Duodenal mucosa (tissue), 2 donors: ENCODE measurements around the gene PHKA2.

Experiments used
- H3K27ac ChIP-seq: one replicate; pipeline ENCODE4 v1.7.0; 2013; ENCODE audit warnings: low read depth, low read length
- H3K27me3 ChIP-seq, 2 donors: one replicate each; pipeline ENCODE4 v1.7.0; 2013; ENCODE audit warnings: low read length in 2 of 2, control low read depth in 1 of 2; ENCODE audit not compliant: insufficient read depth in 2 of 2, control insufficient read depth in 1 of 2
- H3K36me3 ChIP-seq, 2 donors: one replicate each; pipeline ENCODE4 v1.7.0; 2013; ENCODE audit warnings: low read length in 2 of 2, control low read depth in 1 of 2; ENCODE audit not compliant: insufficient read depth in 2 of 2, control insufficient read depth in 1 of 2
- H3K4me1 ChIP-seq, 2 donors: one replicate each; pipeline ENCODE4 v1.7.0; 2013; ENCODE audit warnings: low read length in 2 of 2, control low read depth in 1 of 2; ENCODE audit not compliant: insufficient read depth in 2 of 2, control insufficient read depth in 1 of 2
- H3K4me3 ChIP-seq, 2 donors: one replicate each; pipeline ENCODE4 v1.7.0; 2013; ENCODE audit warnings: low read length in 2 of 2, low read depth in 1 of 2
- H3K9ac ChIP-seq, 2 donors: one replicate each; pipeline ENCODE4 v1.7.0; 2013; ENCODE audit warnings: low read length in 2 of 2, low read depth in 1 of 2
- H3K9me3 ChIP-seq, 2 donors: one replicate each; pipeline ENCODE4 v1.7.0; 2013; ENCODE audit warnings: low read length in 2 of 2, control low read depth in 1 of 2; ENCODE audit not compliant: control insufficient read depth in 1 of 2

Gene PHKA2

GRCh38 chrX:18894156-18894555 lies 89.8 kb downstream of the PHKA2 start:
- Histone ChIP-seq H3K27me3 (no peaks in the 10 kb centered on the region), H3K9me3 (no peaks in the 10 kb centered on the region), H3K4me3 (no peak overlapping the region), H3K27ac (no peak overlapping the region), H3K4me1 (no peaks in the 10 kb centered on the region), H3K36me3 (peaks cover 0 to 28% of the 10 kb centered on the region in 2 donors), H3K9ac (no peak overlapping the region)

- no peak overlapping the region for H3K27ac ChIP-seq
- H3K9ac ChIP-seq, result no peak overlapping the region
- peaks cover 0 to 22% of the 10 kb centered on the region in 2 donors for H3K36me3 ChIP-seq
- H3K27me3 ChIP-seq, result no peaks in the 10 kb centered on the region
- no peaks in the 10 kb centered on the region for H3K9me3 ChIP-seq
- H3K4me1 ChIP-seq, result no peaks in the 10 kb centered on the region
- H3K4me3 ChIP-seq, result no peak overlapping the region
Measured at GRCh38 chrX:18893536-18893935, 90.4 kb downstream of the PHKA2 start.

- H3K4me1 ChIP-seq, result peaks cover 0 to 2% of the 10 kb centered on the region in 2 donors
- H3K9me3 ChIP-seq, result no peaks in the 10 kb centered on the region
- no peaks in the 10 kb centered on the region for H3K27me3 ChIP-seq
- no peak overlapping the region for H3K9ac ChIP-seq
- H3K27ac ChIP-seq, result no peak overlapping the region
- H3K36me3 ChIP-seq, result peaks cover 0 to 19% of the 10 kb centered on the region in 2 donors
- H3K4me3 ChIP-seq, result no peak overlapping the region
Measured at GRCh38 chrX:18892899-18893298, 91.0 kb downstream of the PHKA2 start.

- H3K27me3 ChIP-seq, result no peaks in the 10 kb centered on the region
- no peak overlapping the region for H3K27ac ChIP-seq
- H3K36me3 ChIP-seq, result peaks cover 0 to 15% of the 10 kb centered on the region in 2 donors
- H3K9ac ChIP-seq, result no peak overlapping the region
- no peak overlapping the region for H3K4me3 ChIP-seq
- H3K4me1 ChIP-seq, result peaks cover 8% of the 10 kb centered on the region in 2 donors
- H3K9me3 ChIP-seq, result no peaks in the 10 kb centered on the region
Measured at GRCh38 chrX:18891548-18891945, 92.4 kb downstream of the PHKA2 start.

- H3K4me1 ChIP-seq, result peaks cover 8 to 14% of the 10 kb centered on the region in 2 donors
- H3K27me3 ChIP-seq, result no peaks in the 10 kb centered on the region
- no peak overlapping the region for H3K9ac ChIP-seq
- H3K36me3 ChIP-seq, result peaks cover 0 to 15% of the 10 kb centered on the region in 2 donors
- H3K4me3 ChIP-seq, result no peak overlapping the region
- H3K27ac ChIP-seq, result no peak overlapping the region
- no peaks in the 10 kb centered on the region for H3K9me3 ChIP-seq
Measured at GRCh38 chrX:18890724-18891547, 93.0 kb downstream of the PHKA2 start.

GRCh38 chrX:18890049-18890381 lies 93.9 kb downstream of the PHKA2 start:
- Histone ChIP-seq H3K4me1 (peaks cover 12 to 18% of the 10 kb centered on the region in 2 donors), H3K4me3 (no peak overlapping the region), H3K9ac (no peak overlapping the region), H3K9me3 (no peaks in the 10 kb centered on the region), H3K27ac (no peak overlapping the region), H3K36me3 (peaks cover 0 to 14% of the 10 kb centered on the region in 2 donors), H3K27me3 (no peaks in the 10 kb centered on the region)

GRCh38 chrX:18889346-18890048 lies 94.4 kb downstream of the PHKA2 start:
- H3K27ac ChIP-seq, result no peak overlapping the region
- peaks cover 12 to 18% of the 10 kb centered on the region in 2 donors for H3K4me1 ChIP-seq
- no peak overlapping the region for H3K4me3 ChIP-seq
- H3K9me3 ChIP-seq, result no peaks in the 10 kb centered on the region
- peaks cover 0 to 12% of the 10 kb centered on the region in 2 donors for H3K36me3 ChIP-seq
- no peaks in the 10 kb centered on the region for H3K27me3 ChIP-seq
- no peak overlapping the region for H3K9ac ChIP-seq

GRCh38 chrX:18888281-18888680 lies 95.6 kb downstream of the PHKA2 start:
- Histone ChIP-seq H3K27me3 (no peaks in the 10 kb centered on the region), H3K4me1 (peaks cover 12 to 18% of the 10 kb centered on the region in 2 donors), H3K4me3 (no peak overlapping the region), H3K9ac (no peak overlapping the region), H3K36me3 (peaks cover 0 to 6% of the 10 kb centered on the region in 2 donors), H3K9me3 (no peaks in the 10 kb centered on the region), H3K27ac (no peak overlapping the region)

- Histone ChIP-seq H3K4me1 (peaks cover 12 to 18% of the 10 kb centered on the region in 2 donors), H3K4me3 (peak overlapping the region in 1 of 2 donors; percentile 71), H3K9ac (no peak overlapping the region), H3K27ac (no peak overlapping the region), H3K27me3 (no peaks in the 10 kb centered on the region), H3K36me3 (peaks cover 0 to 2% of the 10 kb centered on the region in 2 donors), H3K9me3 (no peaks in the 10 kb centered on the region)
Measured at GRCh38 chrX:18887825-18888212, 96.1 kb downstream of the PHKA2 start.

- H3K9me3 ChIP-seq, result no peaks in the 10 kb centered on the region
- no peak overlapping the region for H3K27ac ChIP-seq
- no peaks in the 10 kb centered on the region for H3K27me3 ChIP-seq
- peaks cover 12 to 18% of the 10 kb centered on the region in 2 donors for H3K4me1 ChIP-seq
- peak overlapping the region; percentile 55 to 63 for H3K9ac ChIP-seq
- H3K4me3 ChIP-seq, result peak overlapping the region; percentile 69 to 71
- no peaks in the 10 kb centered on the region for H3K36me3 ChIP-seq
Measured at GRCh38 chrX:18887177-18887824, 96.6 kb downstream of the PHKA2 start.
